ENCODE results near the gene DAZAP1. TPM values are rescaled to one million over a fixed set of nuclear protein-coding genes. Genes with fewer than 3 reads are reported as not detected.

Gene DAZAP1
- total RNA-seq, 1 experiment from 2014 or later = 193 TPM

DNA sequence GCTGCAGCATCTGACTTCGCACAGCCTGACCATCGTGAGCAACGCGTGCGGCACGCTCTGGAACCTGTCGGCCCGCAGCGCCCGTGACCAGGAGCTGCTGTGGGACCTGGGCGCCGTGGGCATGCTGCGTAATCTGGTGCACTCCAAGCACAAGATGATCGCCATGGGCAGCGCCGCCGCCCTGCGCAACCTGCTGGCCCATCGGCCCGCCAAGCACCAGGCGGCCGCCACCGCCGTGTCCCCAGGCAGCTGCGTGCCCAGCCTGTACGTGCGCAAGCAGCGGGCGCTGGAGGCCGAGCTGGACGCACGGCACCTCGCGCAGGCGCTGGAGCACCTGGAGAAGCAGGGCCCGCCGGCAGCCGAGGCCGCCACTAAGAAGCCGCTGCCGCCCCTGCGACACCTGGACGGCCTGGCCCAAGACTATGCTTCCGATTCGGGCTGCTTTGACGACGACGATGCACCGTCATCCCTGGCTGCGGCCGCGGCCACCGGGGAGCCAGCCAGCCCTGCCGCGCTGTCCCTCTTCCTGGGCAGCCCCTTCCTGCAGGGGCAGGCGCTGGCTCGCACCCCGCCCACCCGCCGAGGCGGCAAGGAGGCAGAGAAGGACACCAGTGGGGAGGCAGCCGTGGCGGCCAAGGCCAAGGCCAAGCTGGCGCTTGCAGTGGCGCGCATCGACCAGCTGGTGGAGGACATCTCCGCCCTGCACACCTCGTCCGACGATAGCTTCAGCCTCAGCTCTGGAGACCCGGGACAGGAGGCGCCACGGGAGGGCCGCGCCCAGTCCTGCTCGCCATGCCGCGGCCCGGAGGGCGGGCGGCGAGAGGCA lies 58.0 kb downstream of the DAZAP1 start:
- peak; percentile 83 for DNase-seq (ENCODE audit: low spot score)
- in situ Hi-C loops (cut with HindIII; ENCODE audit: low sequenced_read_pairs) = no loop called here

DNA sequence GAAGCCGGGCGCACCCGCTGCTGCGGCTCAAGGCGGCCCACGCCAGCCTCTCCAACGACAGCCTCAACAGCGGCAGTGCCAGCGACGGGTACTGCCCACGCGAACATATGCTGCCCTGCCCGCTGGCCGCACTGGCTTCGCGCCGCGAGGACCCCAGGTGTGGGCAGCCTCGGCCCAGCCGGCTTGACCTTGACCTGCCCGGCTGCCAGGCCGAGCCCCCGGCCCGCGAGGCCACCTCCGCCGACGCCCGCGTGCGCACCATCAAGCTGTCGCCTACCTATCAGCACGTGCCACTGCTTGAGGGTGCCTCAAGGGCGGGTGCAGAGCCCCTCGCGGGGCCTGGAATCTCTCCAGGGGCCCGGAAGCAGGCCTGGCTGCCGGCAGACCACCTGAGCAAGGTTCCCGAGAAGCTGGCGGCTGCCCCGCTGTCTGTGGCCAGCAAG lies 58.7 kb downstream of the DAZAP1 start:
- in situ Hi-C loops (cut with HindIII; ENCODE audit: low sequenced_read_pairs) = no loop called here
- no peak for DNase-seq (ENCODE audit: low spot score)

DNA sequence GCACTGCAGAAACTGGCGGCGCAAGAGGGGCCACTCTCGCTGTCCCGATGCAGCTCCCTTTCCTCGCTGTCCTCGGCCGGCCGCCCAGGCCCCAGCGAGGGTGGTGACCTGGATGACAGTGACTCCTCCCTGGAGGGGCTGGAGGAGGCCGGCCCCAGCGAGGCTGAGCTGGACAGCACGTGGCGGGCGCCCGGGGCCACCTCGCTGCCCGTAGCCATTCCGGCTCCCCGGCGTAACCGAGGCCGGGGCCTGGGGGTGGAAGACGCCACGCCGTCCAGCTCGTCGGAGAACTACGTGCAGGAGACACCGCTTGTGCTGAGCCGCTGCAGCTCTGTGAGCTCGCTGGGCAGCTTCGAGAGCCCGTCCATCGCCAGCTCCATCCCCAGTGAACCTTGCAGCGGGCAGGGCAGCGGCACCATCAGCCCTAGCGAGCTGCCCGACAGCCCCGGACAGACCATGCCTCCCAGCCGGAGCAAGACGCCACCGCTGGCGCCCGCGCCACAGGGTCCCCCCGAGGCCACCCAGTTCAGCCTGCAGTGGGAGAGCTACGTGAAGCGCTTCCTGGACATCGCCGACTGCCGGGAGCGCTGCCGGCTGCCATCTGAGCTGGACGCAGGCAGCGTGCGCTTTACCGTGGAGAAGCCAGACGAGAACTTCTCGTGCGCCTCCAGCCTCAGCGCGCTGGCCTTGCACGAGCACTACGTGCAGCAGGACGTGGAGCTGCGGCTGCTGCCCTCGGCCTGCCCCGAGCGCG lies 59.3 kb downstream of the DAZAP1 start:
- in situ Hi-C loops (cut with HindIII; ENCODE audit: low sequenced_read_pairs) = no loop called here
- no peak for DNase-seq (ENCODE audit: low spot score)

DNA sequence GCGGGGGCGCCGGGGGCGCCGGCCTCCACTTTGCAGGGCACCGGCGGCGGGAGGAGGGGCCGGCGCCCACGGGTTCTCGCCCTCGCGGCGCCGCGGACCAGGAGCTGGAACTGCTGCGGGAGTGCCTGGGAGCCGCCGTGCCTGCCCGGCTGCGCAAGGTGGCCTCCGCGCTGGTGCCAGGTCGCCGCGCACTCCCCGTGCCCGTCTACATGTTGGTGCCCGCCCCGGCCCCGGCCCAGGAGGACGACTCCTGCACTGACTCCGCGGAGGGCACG lies 59.8 kb downstream of the DAZAP1 start:
- DNase-seq (ENCODE audit: low spot score) = no peak
- in situ Hi-C loops (cut with HindIII; ENCODE audit: low sequenced_read_pairs) = no loop called here

DNA sequence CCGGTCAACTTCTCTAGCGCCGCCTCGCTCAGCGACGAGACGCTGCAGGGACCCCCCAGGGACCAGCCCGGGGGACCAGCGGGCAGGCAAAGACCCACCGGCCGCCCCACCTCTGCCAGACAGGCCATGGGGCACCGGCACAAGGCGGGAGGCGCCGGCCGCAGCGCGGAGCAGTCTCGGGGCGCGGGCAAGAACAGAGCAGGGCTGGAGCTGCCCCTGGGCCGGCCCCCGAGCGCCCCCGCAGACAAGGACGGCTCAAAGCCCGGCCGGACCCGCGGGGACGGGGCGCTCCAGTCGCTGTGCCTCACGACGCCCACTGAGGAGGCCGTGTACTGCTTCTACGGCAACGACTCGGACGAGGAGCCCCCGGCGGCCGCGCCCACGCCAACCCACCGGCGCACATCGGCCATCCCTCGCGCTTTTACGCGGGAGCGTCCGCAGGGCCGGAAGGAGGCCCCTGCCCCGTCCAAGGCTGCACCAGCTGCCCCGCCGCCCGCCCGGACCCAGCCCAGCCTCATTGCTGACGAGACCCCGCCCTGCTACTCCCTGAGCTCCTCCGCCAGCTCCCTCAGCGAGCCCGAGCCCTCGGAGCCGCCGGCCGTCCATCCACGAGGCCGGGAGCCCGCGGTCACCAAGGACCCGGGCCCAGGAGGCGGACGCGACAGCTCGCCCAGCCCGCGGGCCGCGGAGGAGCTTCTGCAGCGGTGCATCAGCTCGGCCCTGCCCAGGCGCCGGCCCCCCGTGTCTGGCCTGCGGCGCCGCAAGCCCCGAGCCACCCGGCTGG lies 60.3 kb downstream of the DAZAP1 start:
- in situ Hi-C loops (cut with HindIII; ENCODE audit: low sequenced_read_pairs) = no loop called here
- DNase-seq (ENCODE audit: low spot score) = no peak

DNA sequence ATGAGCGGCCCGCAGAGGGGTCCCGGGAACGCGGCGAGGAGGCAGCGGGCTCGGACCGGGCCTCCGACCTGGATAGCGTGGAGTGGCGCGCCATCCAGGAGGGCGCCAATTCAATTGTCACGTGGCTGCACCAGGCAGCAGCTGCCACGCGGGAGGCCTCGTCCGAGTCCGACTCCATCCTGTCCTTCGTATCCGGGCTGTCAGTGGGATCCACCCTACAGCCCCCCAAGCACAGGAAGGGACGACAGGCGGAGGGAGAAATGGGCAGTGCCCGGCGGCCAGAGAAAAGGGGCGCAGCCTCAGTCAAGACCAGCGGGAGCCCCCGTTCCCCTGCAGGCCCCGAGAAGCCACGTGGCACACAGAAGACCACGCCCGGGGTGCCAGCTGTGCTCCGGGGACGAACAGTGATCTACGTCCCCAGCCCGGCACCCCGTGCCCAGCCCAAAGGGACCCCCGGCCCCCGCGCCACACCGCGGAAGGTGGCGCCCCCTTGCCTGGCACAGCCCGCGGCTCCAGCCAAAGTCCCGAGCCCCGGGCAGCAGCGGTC lies 61.0 kb downstream of the DAZAP1 start:
- in situ Hi-C loops (cut with HindIII; ENCODE audit: low sequenced_read_pairs) = no loop called here
- no peak for DNase-seq (ENCODE audit: low spot score)

DNA sequence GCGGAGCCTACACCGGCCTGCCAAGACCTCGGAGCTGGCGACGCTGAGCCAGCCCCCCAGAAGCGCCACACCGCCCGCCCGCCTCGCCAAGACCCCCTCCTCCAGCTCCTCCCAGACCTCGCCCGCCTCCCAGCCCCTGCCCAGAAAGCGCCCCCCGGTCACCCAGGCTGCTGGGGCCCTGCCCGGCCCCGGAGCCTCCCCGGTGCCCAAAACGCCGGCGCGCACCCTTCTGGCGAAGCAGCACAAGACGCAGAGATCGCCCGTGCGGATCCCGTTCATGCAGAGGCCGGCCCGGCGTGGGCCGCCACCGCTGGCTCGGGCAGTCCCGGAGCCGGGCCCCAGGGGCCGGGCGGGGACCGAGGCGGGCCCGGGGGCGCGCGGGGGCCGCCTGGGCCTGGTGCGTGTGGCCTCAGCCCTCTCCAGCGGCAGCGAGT lies 61.5 kb downstream of the DAZAP1 start:
- in situ Hi-C loops (cut with HindIII; ENCODE audit: low sequenced_read_pairs) = no loop called here
- no peak for DNase-seq (ENCODE audit: low spot score)

DNA sequence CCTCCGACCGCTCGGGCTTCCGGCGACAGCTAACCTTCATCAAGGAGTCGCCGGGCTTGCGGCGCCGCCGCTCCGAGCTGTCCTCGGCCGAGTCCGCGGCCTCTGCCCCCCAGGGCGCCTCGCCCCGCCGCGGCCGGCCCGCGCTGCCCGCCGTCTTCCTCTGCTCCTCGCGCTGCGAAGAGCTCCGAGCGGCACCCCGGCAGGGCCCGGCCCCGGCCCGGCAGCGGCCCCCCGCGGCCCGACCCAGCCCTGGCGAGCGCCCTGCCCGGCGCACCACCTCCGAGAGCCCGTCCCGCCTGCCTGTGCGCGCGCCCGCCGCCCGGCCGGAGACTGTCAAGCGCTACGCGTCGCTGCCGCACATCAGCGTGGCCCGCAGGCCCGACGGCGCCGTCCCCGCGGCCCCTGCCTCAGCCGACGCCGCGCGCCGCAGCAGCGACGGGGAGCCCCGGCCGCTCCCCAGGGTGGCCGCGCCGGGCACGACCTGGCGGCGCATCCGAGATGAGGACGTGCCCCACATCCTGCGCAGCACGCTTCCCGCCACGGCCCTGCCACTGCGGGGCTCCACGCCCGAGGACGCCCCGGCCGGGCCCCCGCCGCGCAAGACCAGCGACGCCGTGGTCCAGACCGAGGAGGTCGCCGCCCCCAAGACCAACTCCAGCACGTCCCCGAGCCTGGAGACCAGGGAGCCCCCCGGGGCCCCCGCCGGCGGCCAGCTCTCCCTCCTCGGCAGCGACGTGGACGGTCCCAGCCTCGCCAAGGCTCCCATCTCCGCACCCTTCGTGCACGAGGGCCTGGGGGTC lies 62.1 kb downstream of the DAZAP1 start:
- no peak for DNase-seq (ENCODE audit: low spot score)
- in situ Hi-C loops (cut with HindIII; ENCODE audit: low sequenced_read_pairs) = no loop called here

DNA sequence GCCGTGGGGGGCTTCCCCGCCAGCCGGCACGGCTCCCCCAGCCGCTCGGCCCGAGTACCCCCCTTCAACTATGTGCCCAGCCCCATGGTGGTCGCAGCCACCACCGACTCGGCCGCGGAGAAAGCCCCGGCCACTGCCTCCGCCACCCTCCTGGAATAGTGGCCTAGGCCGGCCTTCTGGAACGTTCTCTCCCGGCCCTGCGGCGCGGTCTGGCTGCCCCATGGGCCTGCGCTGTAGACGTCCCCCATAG lies 62.6 kb downstream of the DAZAP1 start:
- in situ Hi-C loops (cut with HindIII; ENCODE audit: low sequenced_read_pairs) = no loop called here
- DNase-seq (ENCODE audit: low spot score) = no peak

DNA sequence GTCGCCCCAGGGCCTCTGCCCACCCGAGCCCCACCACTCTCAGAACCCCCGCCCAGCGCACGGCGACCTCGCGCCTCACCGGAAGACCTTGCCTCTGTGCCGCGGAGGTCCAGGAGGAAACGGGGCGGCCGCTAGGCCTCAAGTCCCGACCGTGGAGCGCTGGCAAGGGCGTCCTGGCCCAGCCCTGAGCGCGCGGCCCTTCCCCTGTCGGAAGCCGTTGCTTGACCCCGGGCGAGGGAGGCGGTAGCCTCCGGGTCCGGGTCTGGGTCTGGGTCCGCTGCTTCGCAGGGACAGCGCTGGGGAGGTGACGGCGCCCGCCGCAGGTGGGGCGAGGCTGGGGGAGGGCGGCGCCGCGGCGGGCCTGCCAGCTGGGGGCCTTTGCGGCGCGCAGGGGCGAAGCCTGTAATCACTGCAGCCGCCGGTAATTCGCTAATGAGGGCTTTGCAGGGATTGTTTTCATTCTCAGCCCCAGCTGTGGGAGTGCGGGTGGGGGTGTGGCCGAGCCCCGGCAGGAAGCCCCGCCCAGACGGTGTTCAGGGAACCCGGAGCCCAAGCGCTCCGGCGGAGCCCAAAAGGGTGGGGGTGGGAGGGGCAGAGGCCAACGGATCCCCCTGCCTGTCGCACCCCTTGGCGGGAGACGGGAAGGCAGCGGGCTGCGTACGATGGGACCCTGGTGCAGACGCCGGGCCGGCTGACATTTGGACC lies 63.1 kb downstream of the DAZAP1 start:
- in situ Hi-C loops (cut with HindIII; ENCODE audit: low sequenced_read_pairs) = no loop called here
- DNase-seq (ENCODE audit: low spot score) = no peak

DNA sequence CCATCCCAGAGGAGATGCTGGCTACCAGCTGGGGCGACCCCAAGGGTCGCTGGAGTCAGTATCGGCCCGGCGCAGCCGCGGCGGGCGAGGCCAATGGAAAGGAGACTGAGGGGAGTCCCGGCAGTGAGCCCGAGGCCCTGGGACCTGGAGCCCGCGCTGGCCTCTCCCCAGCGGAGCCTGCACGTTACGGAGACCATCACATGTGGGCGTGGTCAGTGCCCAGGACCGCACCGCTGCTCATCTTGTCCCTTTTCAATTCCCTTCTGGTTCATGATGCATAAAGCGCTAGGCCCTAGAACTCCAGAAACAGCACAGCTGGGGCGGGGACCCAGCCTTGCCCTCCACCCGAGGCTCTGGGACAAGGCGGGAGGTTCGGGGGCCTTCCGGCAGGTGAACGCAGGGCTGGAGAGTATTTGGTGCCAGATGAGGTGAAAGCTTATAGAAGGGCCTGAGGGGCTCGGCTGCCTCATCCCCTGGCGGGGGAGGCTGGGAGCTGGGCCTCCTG lies 63.7 kb downstream of the DAZAP1 start:
- no peak for DNase-seq (ENCODE audit: low spot score)
- in situ Hi-C loops (cut with HindIII; ENCODE audit: low sequenced_read_pairs) = no loop called here

DNA sequence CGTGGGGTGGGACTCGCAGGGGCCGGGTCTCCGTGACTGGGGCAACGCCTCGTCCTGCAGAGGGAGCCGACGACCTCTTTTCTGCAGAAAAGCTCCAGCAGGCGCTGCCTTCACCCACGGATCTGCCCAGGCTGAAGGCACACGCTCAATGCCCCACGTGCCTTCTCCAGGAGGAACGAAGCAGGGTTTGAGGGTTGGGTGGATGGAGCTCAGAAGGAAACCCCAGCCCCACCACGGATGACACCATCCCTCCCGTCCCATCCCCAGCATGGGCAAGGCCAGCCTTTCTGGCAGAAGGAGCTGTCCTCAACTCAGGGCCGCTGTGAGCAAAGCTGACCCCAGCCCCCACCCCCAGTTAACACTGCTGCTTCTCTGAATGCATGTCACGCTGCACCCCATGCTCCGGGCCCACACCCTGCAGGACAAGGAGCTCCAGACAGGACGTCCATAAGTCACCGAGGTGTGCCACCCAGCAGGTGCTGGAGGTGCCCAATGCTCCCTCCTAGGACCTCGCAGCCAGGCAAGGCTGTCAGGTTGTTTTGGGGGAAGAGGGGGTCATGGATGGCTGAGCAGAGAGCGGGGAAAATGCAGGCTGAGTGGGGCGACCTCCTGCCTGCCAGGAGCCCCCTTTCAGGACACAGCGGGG lies 64.3 kb downstream of the DAZAP1 start:
- DNase-seq (ENCODE audit: low spot score) = peak; percentile 53
- in situ Hi-C loops (cut with HindIII; ENCODE audit: low sequenced_read_pairs) = no loop called here

DNA sequence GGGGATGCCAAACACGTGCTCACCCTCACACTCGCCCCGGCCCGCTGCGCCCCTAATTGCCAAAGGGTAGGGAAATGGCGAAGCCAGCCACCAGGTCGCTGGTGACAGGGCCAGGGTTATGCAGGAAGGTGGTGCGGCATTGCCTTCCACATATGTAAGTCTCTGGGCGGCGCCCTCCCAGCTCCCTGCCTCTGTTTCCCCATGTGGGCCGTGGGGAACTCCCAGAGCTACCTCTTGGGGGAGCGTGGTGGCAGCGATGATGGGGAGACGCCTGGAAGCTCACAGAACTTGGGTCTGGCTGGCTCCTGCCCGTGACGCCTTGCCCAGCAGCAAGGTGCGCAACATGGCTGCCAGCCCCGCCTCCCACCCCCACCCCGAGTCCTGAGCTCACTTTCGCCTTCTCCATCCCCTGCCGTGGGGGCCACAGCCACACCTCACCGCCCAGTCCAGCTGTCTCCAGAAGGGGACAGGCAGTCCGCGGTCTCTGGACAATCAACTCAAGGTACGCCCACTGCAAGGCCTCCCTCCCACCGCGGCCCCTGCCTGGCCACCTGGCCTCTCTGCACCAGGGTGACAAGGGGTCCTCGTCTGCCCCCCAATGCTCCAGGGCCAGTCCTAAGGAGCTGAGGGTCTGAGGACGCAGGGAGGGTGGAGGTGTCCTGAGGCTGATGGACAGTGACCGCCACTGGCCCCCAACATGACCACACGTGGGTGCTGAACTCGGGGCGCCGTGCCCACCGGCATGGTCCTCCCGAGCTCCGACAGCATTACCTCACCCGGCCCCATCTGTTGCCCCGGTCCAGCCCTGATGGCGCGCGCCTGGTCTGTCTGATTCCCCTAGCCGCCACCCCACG lies 65.1 kb downstream of the DAZAP1 start:
- in situ Hi-C loops (cut with HindIII; ENCODE audit: low sequenced_read_pairs) = no loop called here
- peak; percentile 69 for DNase-seq (ENCODE audit: low spot score)

DNA sequence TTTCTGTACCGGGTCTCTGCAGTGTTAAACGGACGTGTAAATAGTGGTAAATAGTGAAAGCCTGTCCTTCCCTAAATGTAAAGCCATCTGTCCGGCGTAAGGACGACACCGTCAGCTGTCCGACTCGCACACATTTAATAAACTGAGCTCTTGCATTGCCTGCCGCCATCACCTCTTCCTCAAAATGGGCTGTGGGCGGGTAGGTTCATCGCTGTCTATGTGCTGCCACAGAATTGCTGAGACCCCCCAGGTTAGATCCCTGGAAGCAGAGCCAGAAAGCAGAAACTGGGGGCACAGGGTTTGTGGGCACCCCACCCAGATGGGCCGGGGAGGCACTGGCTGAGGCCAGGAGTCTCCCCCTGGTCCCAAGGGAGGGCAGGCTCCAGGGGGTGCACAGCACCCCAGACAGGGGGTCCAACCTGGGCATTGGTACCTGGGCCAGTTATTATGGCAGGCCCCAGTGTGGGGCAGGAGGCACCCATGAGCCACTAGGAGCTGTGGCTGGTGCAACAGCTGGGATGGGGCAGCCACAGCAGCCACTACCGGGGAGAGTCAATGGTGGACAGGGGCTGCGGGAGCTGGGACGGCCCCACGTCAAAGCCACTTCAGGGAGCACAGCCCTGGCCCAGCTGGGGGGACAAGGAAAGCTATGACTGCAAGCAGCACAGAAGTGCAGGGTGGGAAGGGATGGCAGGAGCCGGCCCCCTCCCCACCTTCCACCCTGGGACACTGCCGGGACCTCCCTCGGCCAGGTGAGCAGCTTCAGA lies 65.9 kb downstream of the DAZAP1 start:
- no peak for DNase-seq (ENCODE audit: low spot score)

DNA sequence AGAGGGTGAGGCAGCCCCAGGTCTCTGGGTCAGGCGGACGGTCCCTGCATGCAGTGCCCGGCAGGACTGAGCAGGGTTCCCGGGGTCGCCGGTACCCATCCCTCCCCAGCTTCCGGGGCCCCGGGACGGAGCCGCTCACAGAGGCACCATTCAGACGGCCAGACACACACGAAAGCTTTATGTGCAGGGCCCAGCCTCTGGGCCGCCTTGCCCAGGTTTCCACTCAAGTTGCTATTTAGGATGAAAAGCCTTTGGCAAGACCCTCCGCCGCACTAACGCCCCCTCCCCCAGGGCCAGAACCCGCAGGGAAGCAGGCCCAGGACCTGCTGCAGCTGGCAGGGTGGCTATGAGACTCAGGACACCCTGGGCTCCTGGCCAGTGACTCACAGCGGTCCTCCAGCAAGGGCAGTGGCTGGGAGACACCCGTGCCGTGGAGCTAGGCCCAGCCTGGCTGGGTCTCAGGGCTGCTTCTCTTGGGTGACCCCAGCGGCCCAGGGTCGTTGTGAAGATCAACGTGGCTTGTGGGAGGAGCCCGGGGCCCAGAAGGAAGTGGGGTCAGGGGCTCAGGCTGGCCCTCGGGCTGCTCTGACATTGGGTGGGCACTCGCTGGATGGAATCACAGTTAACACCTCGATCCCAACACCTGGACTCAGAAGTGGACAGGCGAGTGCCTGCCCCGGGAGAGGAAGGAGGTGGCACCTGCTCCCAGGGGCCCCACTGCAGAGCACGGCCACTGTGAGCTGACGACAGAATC lies 66.8 kb downstream of the DAZAP1 start:
- in situ Hi-C loops (cut with HindIII; ENCODE audit: low sequenced_read_pairs) = no loop called here
- peak; percentile 43 for DNase-seq (ENCODE audit: low spot score)

More for the DNA sequence above, 65.9 kb downstream of the DAZAP1 start:
- in situ Hi-C loops (cut with HindIII; ENCODE audit: low sequenced_read_pairs) = no loop called here

Measured in G401 (cell line).